Small intestine (tissue), 7 donors: Measurements from ENCODE around the gene DNTT. TPM values are rescaled to one million over a fixed set of nuclear protein-coding genes. Genes with fewer than 3 reads are reported as not detected.

Experiments
- DNase-seq, 2 donors: peaks; one replicate each; pipeline versions ENCODE4 v3.0.0 to v3.0.0-alpha.2; 2013
- FAIRE-seq: peaks from 2 replicates; lab custom pipeline; 2012; peaks lifted over from hg19 to GRCh38; lab: Jason Lieb, UNC
- H3K27ac ChIP-seq, 3 donors: one replicate each; pipeline ENCODE4 v1.5.1; 2013; ENCODE audit warnings: low read length in 2 of 3, mild to moderate bottlenecking in 2 of 3, control low read depth in 1 of 3, inconsistent platforms in 1 of 3, low read depth in 1 of 3, moderate library complexity in 1 of 3
- H3K27me3 ChIP-seq, 3 donors: one replicate each; pipeline ENCODE4 v1.6.1; 2013; ENCODE audit warnings: low read length in 3 of 3, inconsistent platforms in 1 of 3; ENCODE audit not compliant: control insufficient read depth in 3 of 3, insufficient read depth in 3 of 3
- H3K36me3 ChIP-seq, 3 donors: one replicate each; pipeline ENCODE4 v1.6.1; 2013; ENCODE audit warnings: low read length in 3 of 3, inconsistent platforms in 1 of 3, low read depth in 1 of 3, mild to moderate bottlenecking in 1 of 3, moderate library complexity in 1 of 3; ENCODE audit not compliant: control insufficient read depth in 3 of 3, insufficient read depth in 2 of 3
- H3K4me1 ChIP-seq, 3 donors: one replicate each; pipeline ENCODE4 v1.6.1; 2013; ENCODE audit warnings: low read length in 2 of 3, inconsistent platforms in 1 of 3, low read depth in 1 of 3, mild to moderate bottlenecking in 1 of 3, moderate library complexity in 1 of 3; ENCODE audit not compliant: control insufficient read depth in 3 of 3, insufficient read depth in 2 of 3
- H3K4me3 ChIP-seq, 3 donors: one replicate each; pipeline ENCODE4 v1.5.1; 2013; ENCODE audit warnings: low read length in 3 of 3, control low read depth in 1 of 3, inconsistent platforms in 1 of 3, low read depth in 1 of 3, mild to moderate bottlenecking in 1 of 3, moderate library complexity in 1 of 3
- H3K9me3 ChIP-seq, 2 donors: one replicate each; pipeline ENCODE4 v1.6.1; 2013; ENCODE audit warnings: low read depth in 1 of 2, low read length in 1 of 2; ENCODE audit not compliant: control insufficient read depth in 2 of 2, insufficient read depth in 1 of 2
- WGBS, 3 donors: extraction: QIAGEN DNeasy Blood & Tissue Kit; methylation state at CpG; one replicate each; pipeline ENCODE4 v1.1.7; 2013; 5-methylcytosine and 5-hydroxymethylcytosine counted together
- polyA plus RNA-seq, 4 donors: library from polyadenylated mRNA; stranded (reverse) in 3 of 4; unstranded in 1 of 4; fragments of 200-250 nt in 3 of 4; fragments of 120-200 nt in 1 of 4; gene quantifications; one replicate each; pipeline versions ENCODE4 v1.2.1 to v1.2.3, GENCODE V29; 2013
- donor health status: healthy with polysubstance abuse.
- donor health status: control.
- donor health status: control.
- donor health status: Bipolar disorder and iron deficiency.
- donor health status: healthy.

The DNTT gene
- polyA plus RNA-seq, 4 donors = 0.16 TPM; not detected in 3

DNA sequence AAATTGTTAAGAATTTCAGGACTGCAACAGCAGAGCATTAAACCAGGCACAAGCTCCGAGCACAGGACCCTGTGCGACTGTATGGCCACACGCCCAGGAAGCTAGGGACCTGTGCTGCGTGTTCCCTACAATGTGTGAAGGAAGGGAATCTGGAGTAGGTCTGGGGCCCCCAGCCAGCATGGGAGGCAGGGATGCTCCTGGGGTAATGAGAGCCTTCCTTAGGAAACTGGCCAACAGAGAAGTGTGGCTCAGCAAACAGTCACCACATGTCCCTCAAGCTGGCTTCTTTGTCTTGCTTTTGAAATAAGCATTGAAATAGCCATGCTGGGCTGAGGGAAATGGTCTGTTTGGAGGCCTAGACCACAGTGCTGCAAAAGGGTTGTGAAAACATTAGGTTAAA is 41.1 kb upstream of the DNTT start:
- H3K36me3 ChIP-seq = peaks cover 0 to 21% (median 0%) of the 10 kb centered on the region in 3 donors
- WGBS, 3 donors = 64 to 85% (median 71%) methylated on average over 4 of the region's 4 CpGs
- peaks cover 2 to 53% (median 19%) of the 10 kb centered on the region in 3 donors for H3K4me1 ChIP-seq
- FAIRE-seq (no peak), DNase-seq (no peak)
- peak overlapping the region in 2 of 3 donors; percentile 52 to 59 for H3K27ac ChIP-seq
- H3K27me3 ChIP-seq = no peaks in the 10 kb centered on the region
- peaks cover 0 to 4% of the 10 kb centered on the region in 2 donors for H3K9me3 ChIP-seq
- no peak overlapping the region for H3K4me3 ChIP-seq

DNA sequence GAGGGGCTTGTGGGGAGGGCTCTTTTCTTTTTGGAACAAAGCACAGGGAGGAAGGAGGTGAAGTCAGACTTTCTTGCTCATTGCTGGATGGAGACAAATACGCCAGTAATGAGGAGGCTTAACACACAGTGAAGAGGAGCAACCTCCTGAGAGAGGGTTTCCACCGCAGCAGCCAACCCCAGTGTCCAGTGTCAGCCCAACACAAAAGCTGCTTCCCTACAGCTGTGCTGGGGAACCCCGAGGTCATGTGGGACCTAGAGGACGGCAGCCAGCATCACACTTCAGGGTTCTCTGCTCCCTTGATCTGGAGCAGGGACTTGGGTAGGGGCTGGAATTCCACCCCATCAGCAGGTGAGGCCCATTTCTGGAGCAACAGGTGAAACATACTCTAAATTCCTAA is 40.6 kb upstream of the DNTT start:
- FAIRE-seq = no peak
- Histone ChIP-seq H3K4me3 (no peak overlapping the region), H3K36me3 (peaks cover 0 to 21% (median 0%) of the 10 kb centered on the region in 3 donors), H3K27ac (peak overlapping the region in 1 of 3 donors; percentile 52), H3K4me1 (peaks cover 2 to 57% (median 21%) of the 10 kb centered on the region in 3 donors), H3K27me3 (no peaks in the 10 kb centered on the region), H3K9me3 (peaks cover 0 to 4% of the 10 kb centered on the region in 2 donors)
- no peak for DNase-seq
- 70 to 76% (median 72%) methylated on average over 4 of the region's 4 CpGs for WGBS, 3 donors

DNA sequence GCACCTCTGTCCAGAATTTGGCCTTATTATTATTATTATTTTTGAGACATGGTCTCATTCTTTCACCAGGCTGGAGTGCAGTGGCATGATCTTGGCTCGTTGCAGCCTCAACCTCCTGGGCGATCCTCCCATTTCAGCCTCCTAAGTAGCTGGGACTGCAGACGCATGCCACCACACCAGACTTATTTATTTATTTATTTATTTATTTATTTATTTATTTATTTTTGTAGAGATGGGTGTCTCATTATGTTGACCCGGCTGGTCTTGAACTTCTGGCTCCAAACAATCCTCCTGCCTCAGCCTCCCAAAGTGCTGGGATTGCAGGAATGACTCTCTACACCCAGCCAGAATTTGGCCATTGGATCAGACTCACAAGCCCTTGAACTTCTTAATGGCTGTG is 39.3 kb upstream of the DNTT start:
- DNase-seq (no peak), FAIRE-seq (no peak)
- peaks cover 0 to 15% (median 0%) of the 10 kb centered on the region in 3 donors for H3K36me3 ChIP-seq
- peaks cover 2 to 60% (median 21%) of the 10 kb centered on the region in 3 donors for H3K4me1 ChIP-seq
- H3K9me3 ChIP-seq = peaks cover 0 to 4% of the 10 kb centered on the region in 2 donors
- no peaks in the 10 kb centered on the region for H3K27me3 ChIP-seq
- H3K4me3 ChIP-seq = no peak overlapping the region
- 84 to 96% (median 88%) methylated on average over 4 of the region's 4 CpGs for WGBS, 3 donors
- no peak overlapping the region for H3K27ac ChIP-seq

DNA sequence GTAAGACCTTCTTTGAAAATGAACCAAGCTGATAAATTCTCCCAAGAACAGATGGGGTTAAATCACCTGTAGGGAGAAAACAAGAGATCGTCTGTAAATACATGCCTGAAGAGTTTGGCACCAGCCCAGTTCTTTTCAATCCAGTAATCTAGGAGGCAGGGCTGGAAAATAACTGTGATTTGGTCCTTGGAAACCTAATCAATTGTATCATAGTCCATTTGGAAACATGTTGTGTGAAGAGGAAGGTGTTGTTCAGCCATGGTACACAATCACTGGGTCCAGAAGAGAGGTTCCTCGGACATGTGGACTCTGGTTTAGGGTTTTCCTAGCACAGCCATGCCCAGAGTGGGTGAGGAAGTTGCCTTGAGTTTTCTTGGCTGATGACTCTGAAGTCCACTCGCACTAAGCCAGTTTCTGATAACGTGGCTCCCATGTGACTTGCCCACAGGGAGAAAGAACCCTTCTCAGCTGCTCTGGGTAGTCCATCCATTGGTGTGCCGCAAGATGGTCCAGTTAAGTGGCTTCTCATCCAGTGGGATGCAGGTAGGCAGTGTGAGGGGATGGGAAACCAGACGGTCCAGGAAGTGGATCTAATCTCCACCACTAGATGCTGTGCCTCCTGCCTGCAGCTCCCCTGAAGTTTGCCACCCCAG is 38.0 kb upstream of the DNTT start:
- Histone ChIP-seq H3K27me3 (no peaks in the 10 kb centered on the region), H3K27ac (peak overlapping the region in 2 of 3 donors; percentile 67 to 77), H3K9me3 (peaks cover 0 to 4% of the 10 kb centered on the region in 2 donors), H3K4me3 (peak overlapping the region in 1 of 3 donors; percentile 1), H3K36me3 (peaks cover 0 to 15% (median 0%) of the 10 kb centered on the region in 3 donors), H3K4me1 (peaks cover 3 to 51% (median 21%) of the 10 kb centered on the region in 3 donors)
- WGBS, 3 donors = 16 to 60% (median 45%) methylated on average over 6 of the region's 6 CpGs
- peak in 1 of 2 donors; percentile 93 for DNase-seq
- FAIRE-seq = no peak

GRCh38 chr10:96267234-96267705 is 37.0 kb upstream of the DNTT start:
- peak overlapping the region in 2 of 3 donors; percentile 67 to 77 for H3K27ac ChIP-seq
- WGBS, 3 donors = 10 to 52% (median 38%) methylated on average over 4 of the region's 4 CpGs
- no peaks in the 10 kb centered on the region for H3K27me3 ChIP-seq
- DNase-seq = peak; percentile 58 to 76
- H3K9me3 ChIP-seq = peaks cover 0 to 4% of the 10 kb centered on the region in 2 donors
- peaks cover 4 to 50% (median 21%) of the 10 kb centered on the region in 3 donors for H3K4me1 ChIP-seq
- FAIRE-seq = no peak
- H3K4me3 ChIP-seq = peak overlapping the region in 1 of 3 donors; percentile 39
- peaks cover 0 to 15% (median 0%) of the 10 kb centered on the region in 3 donors for H3K36me3 ChIP-seq

GRCh38 chr10:96268341-96268909 is 35.8 kb upstream of the DNTT start:
- Histone ChIP-seq H3K4me1 (peaks cover 4 to 50% (median 18%) of the 10 kb centered on the region in 3 donors), H3K9me3 (peaks cover 0 to 4% of the 10 kb centered on the region in 2 donors), H3K36me3 (peaks cover 0 to 11% (median 0%) of the 10 kb centered on the region in 3 donors), H3K4me3 (peak overlapping the region in 1 of 3 donors; percentile 31), H3K27ac (peak overlapping the region in 1 of 3 donors; percentile 74), H3K27me3 (no peaks in the 10 kb centered on the region)
- DNase-seq (no peak), FAIRE-seq (no peak)
- WGBS, 3 donors = 37 to 67% (median 41%) methylated on average over 2 of the region's 2 CpGs

DNA sequence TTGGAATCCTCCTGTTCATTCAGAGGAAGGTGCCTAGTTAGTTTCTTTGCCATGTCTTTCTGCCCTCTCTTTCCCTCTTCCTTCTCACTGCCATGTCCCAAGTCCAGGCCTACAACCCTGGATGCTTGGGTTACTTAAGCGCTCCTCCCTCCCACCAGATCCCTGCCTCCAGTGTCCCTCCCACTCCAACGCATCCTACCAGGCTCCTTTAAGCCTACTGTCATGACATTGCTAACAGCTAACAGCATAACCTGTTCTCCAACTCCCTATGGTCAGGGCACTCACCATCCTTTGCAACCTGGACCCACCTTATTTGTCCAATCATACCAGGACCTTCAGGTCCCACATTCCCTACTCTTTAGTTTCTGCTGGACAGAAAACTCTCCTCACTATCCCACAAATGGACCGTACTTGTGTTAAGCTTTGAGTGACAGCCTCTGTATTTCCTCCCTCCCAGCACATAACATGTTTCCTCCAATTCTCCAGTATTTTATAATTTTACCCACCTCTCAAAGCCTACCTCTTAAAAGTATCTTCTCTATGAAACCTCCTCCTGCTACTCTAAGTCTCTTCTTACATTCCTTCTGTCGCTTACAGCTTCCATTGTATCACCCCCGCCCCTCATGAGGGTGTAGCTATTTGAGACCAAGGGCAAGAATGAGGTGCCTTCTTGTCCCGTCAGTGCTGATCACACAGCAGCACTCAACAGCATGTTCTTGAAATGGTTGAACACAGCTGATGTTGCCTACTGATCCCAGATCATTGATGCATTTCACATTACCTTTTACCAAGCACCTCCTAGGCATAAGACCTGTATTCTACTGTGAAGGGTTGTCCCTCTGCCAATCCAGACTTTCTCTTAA is 34.6 kb upstream of the DNTT start:
- peak overlapping the region; percentile 68 to 89 (median 83) for H3K27ac ChIP-seq
- H3K4me1 ChIP-seq = peaks cover 4 to 48% (median 9%) of the 10 kb centered on the region in 3 donors
- peaks cover 0 to 7% (median 0%) of the 10 kb centered on the region in 3 donors for H3K36me3 ChIP-seq
- DNase-seq (peak; percentile 45 to 80), FAIRE-seq (no peak)
- no peaks in the 10 kb centered on the region for H3K27me3 ChIP-seq
- peak overlapping the region in 2 of 3 donors; percentile 49 to 50 for H3K4me3 ChIP-seq
- 15 to 55% (median 30%) methylated on average over 6 of the region's 6 CpGs for WGBS, 3 donors
- peaks cover 0 to 4% of the 10 kb centered on the region in 2 donors for H3K9me3 ChIP-seq
